Measurements from ENCODE around the gene THOC1. TPM values are rescaled to one million over a fixed set of nuclear protein-coding genes. Genes with fewer than 3 reads are reported as not detected.

The THOC1 gene
- total RNA-seq, 2 donors from 2014 or later = 8.9 to 11.4 TPM

- H3K4me1 ChIP-seq = peaks cover 0 to 5% of the 10 kb centered on the region in 2 donors
- no peak overlapping the region for H3K27ac ChIP-seq
Observed at GRCh38 chr18:261398-262073, 6.3 kb downstream of the THOC1 start.

GRCh38 chr18:260547-260946, 7.3 kb downstream of the THOC1 start:
- H3K4me1 ChIP-seq = no peaks in the 10 kb centered on the region
- H3K9me3 ChIP-seq = no peaks in the 10 kb centered on the region
- H3K4me3 ChIP-seq = no peak overlapping the region
- DNase-seq (ENCODE audit: low spot score) = no peak
- TF ChIP-seq, protein P1, sequence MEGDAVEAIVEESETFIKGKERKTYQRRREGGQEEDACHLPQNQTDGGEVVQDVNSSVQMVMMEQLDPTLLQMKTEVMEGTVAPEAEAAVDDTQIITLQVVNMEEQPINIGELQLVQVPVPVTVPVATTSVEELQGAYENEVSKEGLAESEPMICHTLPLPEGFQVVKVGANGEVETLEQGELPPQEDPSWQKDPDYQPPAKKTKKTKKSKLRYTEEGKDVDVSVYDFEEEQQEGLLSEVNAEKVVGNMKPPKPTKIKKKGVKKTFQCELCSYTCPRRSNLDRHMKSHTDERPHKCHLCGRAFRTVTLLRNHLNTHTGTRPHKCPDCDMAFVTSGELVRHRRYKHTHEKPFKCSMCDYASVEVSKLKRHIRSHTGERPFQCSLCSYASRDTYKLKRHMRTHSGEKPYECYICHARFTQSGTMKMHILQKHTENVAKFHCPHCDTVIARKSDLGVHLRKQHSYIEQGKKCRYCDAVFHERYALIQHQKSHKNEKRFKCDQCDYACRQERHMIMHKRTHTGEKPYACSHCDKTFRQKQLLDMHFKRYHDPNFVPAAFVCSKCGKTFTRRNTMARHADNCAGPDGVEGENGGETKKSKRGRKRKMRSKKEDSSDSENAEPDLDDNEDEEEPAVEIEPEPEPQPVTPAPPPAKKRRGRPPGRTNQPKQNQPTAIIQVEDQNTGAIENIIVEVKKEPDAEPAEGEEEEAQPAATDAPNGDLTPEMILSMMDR (IDR thresholded peaks at IDR 0.05) = no peak
- no peak overlapping the region for H3K27ac ChIP-seq
- H3K36me3 ChIP-seq = peaks cover 54% of the 10 kb centered on the region
- no peaks in the 10 kb centered on the region for H3K27me3 ChIP-seq

More at GRCh38 chr18:261398-262073, 6.3 kb downstream of the THOC1 start:
- no peak overlapping the region for H3K4me3 ChIP-seq
- TF ChIP-seq, protein P1 (IDR thresholded peaks at IDR 0.05) = no peak
- H3K9me3 ChIP-seq = no peaks in the 10 kb centered on the region
- no peak for DNase-seq (ENCODE audit: low spot score)
- no peaks in the 10 kb centered on the region for H3K27me3 ChIP-seq
- H3K36me3 ChIP-seq = peaks cover 44% of the 10 kb centered on the region

GRCh38 chr18:255171-255570, 12.7 kb downstream of the THOC1 start:
- Histone ChIP-seq H3K4me1 (no peaks in the 10 kb centered on the region), H3K27me3 (no peaks in the 10 kb centered on the region), H3K4me3 (no peak overlapping the region), H3K27ac (no peak overlapping the region), H3K36me3 (peaks cover 83% of the 10 kb centered on the region), H3K9me3 (no peaks in the 10 kb centered on the region)
- DNase-seq (ENCODE audit: low spot score) = no peak
- TF ChIP-seq, protein P1 (IDR thresholded peaks at IDR 0.05) = no peak

- peaks cover 88% of the 10 kb centered on the region for H3K36me3 ChIP-seq
- H3K27ac ChIP-seq = no peak overlapping the region
- H3K4me1 ChIP-seq = no peaks in the 10 kb centered on the region
- no peak for DNase-seq (ENCODE audit: low spot score)
- no peak overlapping the region for H3K4me3 ChIP-seq
- no peaks in the 10 kb centered on the region for H3K9me3 ChIP-seq
- TF ChIP-seq, protein P1 (IDR thresholded peaks at IDR 0.05) = no peak
- no peaks in the 10 kb centered on the region for H3K27me3 ChIP-seq
Observed at GRCh38 chr18:253121-253520, 14.7 kb downstream of the THOC1 start.

- H3K27ac ChIP-seq = no peak overlapping the region
- no peaks in the 10 kb centered on the region for H3K4me1 ChIP-seq
- H3K27me3 ChIP-seq = no peaks in the 10 kb centered on the region
- DNase-seq (ENCODE audit: low spot score) = no peak
- H3K9me3 ChIP-seq = no peaks in the 10 kb centered on the region
- no peak overlapping the region for H3K4me3 ChIP-seq
- H3K36me3 ChIP-seq = peaks cover 87% of the 10 kb centered on the region
- TF ChIP-seq, protein P1 (IDR thresholded peaks at IDR 0.05) = no peak
Observed at GRCh38 chr18:251572-251971, 16.3 kb downstream of the THOC1 start.

DNA sequence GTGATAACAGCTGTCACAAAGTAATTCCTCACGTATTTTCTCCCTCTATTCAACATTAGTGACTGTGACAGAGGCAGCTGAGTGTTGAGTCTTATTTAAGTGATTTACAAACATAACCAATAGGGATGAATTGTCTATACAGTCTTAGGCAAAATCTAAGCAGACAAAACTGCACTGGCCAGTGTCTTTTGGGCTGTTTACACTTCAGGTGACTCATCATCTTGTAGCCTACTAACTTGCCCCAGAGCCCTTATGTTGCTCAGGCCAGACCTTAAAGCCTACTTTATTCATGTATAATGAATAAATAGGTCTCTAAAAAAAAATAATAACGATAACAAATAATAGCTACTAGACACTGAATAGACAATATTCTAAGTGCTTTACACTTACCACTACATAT, 17.2 kb downstream of the THOC1 start:
- Histone ChIP-seq H3K27ac (no peak overlapping the region), H3K36me3 (peaks cover 80% of the 10 kb centered on the region), H3K4me3 (no peak overlapping the region), H3K27me3 (no peaks in the 10 kb centered on the region), H3K9me3 (no peaks in the 10 kb centered on the region), H3K4me1 (no peaks in the 10 kb centered on the region)
- DNase-seq (ENCODE audit: low spot score) = no peak
- TF ChIP-seq, protein P1 (IDR thresholded peaks at IDR 0.05) = no peak
